Liver (tissue), 9 donors: ENCODE data around the gene ETV6. TPM values are rescaled to one million over a fixed set of nuclear protein-coding genes. Genes with fewer than 3 reads are reported as not detected.

ENCODE experiments used
- DNase-seq: peaks from one replicate; pipeline ENCODE4 v3.0.0-alpha.2; 2017; ENCODE audit warnings: low spot score
- H3K27ac ChIP-seq, 2 donors: one replicate each; pipeline ENCODE4 v1.7.0; 2013; ENCODE audit warnings: inconsistent platforms in 2 of 2, low read length in 2 of 2, control low read depth in 1 of 2, low read depth in 1 of 2, mild to moderate bottlenecking in 1 of 2
- H3K27me3 ChIP-seq, 4 donors: one replicate each; pipeline versions ENCODE4 v1.6.1 to v1.7.0; 2013; ENCODE audit warnings: low read length in 3 of 4, inconsistent platforms in 1 of 4, mild to moderate bottlenecking in 1 of 4, moderate library complexity in 1 of 4; ENCODE audit not compliant: control insufficient read depth in 4 of 4, insufficient read depth in 4 of 4
- H3K36me3 ChIP-seq, 4 donors: one replicate each; pipeline versions ENCODE4 v1.6.1 to v1.7.0; 2013; ENCODE audit warnings: low read length in 3 of 4, mild to moderate bottlenecking in 3 of 4, low read depth in 1 of 4, moderate library complexity in 1 of 4; ENCODE audit not compliant: control insufficient read depth in 4 of 4, insufficient read depth in 3 of 4
- H3K4me1 ChIP-seq, 4 donors: one replicate each; pipeline versions ENCODE4 v1.6.1 to v1.7.0; 2013; ENCODE audit warnings: low read length in 3 of 4, mild to moderate bottlenecking in 3 of 4, moderate library complexity in 1 of 4; ENCODE audit not compliant: control insufficient read depth in 4 of 4, insufficient read depth in 4 of 4
- H3K4me3 ChIP-seq, 3 donors: one replicate each; pipeline versions ENCODE4 v1.6.1 to v1.7.0; 2013; ENCODE audit warnings: low read length in 3 of 3, control low read depth in 1 of 3, low read depth in 1 of 3, mild to moderate bottlenecking in 1 of 3
- H3K9ac ChIP-seq, 2 donors: one replicate each; pipeline ENCODE4 v1.7.0; 2013; ENCODE audit warnings: low read length in 2 of 2, mild to moderate bottlenecking in 2 of 2, moderate library complexity in 2 of 2, control low read depth in 1 of 2, low read depth in 1 of 2
- H3K9me3 ChIP-seq, 4 donors: one replicate each; pipeline versions ENCODE4 v1.6.1 to v1.7.0; 2013; ENCODE audit warnings: low read length in 3 of 4; ENCODE audit not compliant: control insufficient read depth in 4 of 4
- FOXA1 ChIP-seq: IDR thresholded peaks from 2 replicates; pipeline ENCODE4 v1.6.1; 2016; ENCODE audit warnings: antibody characterized with exemption
- FOXA2 ChIP-seq: IDR thresholded peaks from 2 replicates; pipeline ENCODE4 v1.6.1; 2016; ENCODE audit warnings: antibody characterized with exemption
- GABPA ChIP-seq, 2 donors: IDR thresholded peaks in 1 of 2; conservative IDR thresholded peaks in 1 of 2; 2 replicates each; pipeline ENCODE4 v1.6.1; 2016; ENCODE audit warnings: antibody characterized with exemption in 2 of 2, mild to moderate bottlenecking in 1 of 2, moderate library complexity in 1 of 2
- JUND ChIP-seq, 2 donors: IDR thresholded peaks; 2 replicates each; pipeline ENCODE4 v1.6.1; 2016; ENCODE audit warnings: antibody characterized with exemption in 2 of 2
- NR2F2 ChIP-seq: IDR thresholded peaks from 2 replicates; pipeline ENCODE4 v1.6.1; 2016; ENCODE audit warnings: antibody characterized with exemption
- RAD21 ChIP-seq, 2 donors: IDR thresholded peaks; 2 replicates each; pipeline ENCODE4 v1.6.1; 2016; ENCODE audit warnings: antibody characterized with exemption in 2 of 2, mild to moderate bottlenecking in 2 of 2
- SP1 ChIP-seq: IDR thresholded peaks from 2 replicates; pipeline ENCODE4 v1.6.1; 2018; ENCODE audit warnings: antibody characterized with exemption, mild to moderate bottlenecking
- TAF1 ChIP-seq: conservative IDR thresholded peaks from 2 replicates; pipeline ENCODE4 v1.6.1; 2016; ENCODE audit warnings: antibody characterized with exemption, mild to moderate bottlenecking
- YY1 ChIP-seq: IDR thresholded peaks from 2 replicates; pipeline ENCODE4 v1.6.1; 2016; ENCODE audit warnings: antibody characterized with exemption, mild to moderate bottlenecking
- WGBS: extraction: QIAGEN DNeasy Blood & Tissue Kit; methylation state at CpG from one replicate; pipeline ENCODE4 v1.1.7; 2013; 5-methylcytosine and 5-hydroxymethylcytosine counted together
- polyA plus RNA-seq, 2 donors: library from polyadenylated mRNA; stranded (reverse) in 1 of 2; unstranded in 1 of 2; fragments of 200-250 nt in 1 of 2; fragments of >200 nt in 1 of 2; fragmentation: Nextera tagmentation in 1 of 2; extraction: Ambion mirVana in 1 of 2; gene quantifications; one replicate each; pipeline versions ENCODE4 v1.2.1 to v1.2.3, GENCODE V29; 2013 to 2015
- total RNA-seq, 2 donors: library from RNA; depleted of rRNA; stranded (reverse); fragments of >200 nt; gene quantifications; one replicate each; pipeline ENCODE4 v1.2.3, GENCODE V29; 2014
- TF ChIP-seq, protein P1 (sequence below): IDR thresholded peaks from 2 replicates; pipeline ENCODE4 v1.6.1; 2016; ENCODE audit warnings: antibody characterized with exemption
- TF ChIP-seq, protein P2 (sequence below): IDR thresholded peaks from 2 replicates; pipeline ENCODE4 v1.6.1; 2016; ENCODE audit warnings: antibody characterized with exemption, mild to moderate bottlenecking
- TF ChIP-seq, protein P3 (sequence below): IDR thresholded peaks from 2 replicates; pipeline ENCODE4 v1.6.1; 2016; ENCODE audit warnings: antibody characterized with exemption
- TF ChIP-seq, protein P4 (sequence below): IDR thresholded peaks from 2 replicates; pipeline ENCODE4 v1.6.1; 2016; ENCODE audit warnings: antibody characterized with exemption
- donor health status: healthy.
- donor health status: healthy.
- donor health status: healthy.
- donor health status: healthy.
- donor health status: healthy.

The ETV6 gene
- total and polyA plus RNA-seq, 4 donors = 2.0 to 6.2 (median 3.5) TPM

DNA sequence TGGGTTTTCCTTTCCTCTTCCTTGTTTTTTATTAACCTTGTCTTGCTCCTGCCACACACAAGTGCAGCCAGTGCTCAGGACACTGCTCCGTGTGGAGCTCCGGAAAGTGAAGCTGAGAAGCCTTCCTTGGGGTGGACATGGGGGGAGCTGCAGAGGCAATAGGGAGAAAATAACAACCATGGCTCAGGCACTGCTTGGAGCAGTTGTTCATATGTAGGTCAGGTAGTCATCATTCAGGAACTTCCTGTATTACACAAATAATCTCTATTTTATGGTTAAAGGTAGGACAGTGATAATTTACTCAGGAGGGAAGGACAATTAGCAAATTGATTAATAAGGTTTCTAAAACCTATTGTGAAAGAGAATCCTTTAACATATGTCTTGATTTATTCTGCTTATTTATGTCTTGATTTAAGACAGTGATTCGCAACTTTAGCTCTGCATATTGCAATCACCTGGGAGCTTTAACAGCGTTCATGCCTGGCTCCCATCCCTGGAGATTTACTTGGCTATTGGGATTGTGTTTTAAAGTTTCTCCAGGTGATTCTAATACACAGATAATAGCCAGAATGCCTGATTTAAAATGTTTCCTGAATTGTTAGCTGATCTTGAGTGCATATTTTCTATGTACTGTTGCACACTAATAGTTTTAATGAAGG is 92.1 kb downstream of the ETV6 start:
- H3K9ac ChIP-seq = no peak overlapping the region
- no peak for TF ChIP-seq RAD21 (IDR thresholded peaks at IDR 0.05)
- TF ChIP-seq, protein P1, sequence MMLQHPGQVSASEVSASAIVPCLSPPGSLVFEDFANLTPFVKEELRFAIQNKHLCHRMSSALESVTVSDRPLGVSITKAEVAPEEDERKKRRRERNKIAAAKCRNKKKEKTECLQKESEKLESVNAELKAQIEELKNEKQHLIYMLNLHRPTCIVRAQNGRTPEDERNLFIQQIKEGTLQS = no peak
- TF ChIP-seq, protein P2, sequence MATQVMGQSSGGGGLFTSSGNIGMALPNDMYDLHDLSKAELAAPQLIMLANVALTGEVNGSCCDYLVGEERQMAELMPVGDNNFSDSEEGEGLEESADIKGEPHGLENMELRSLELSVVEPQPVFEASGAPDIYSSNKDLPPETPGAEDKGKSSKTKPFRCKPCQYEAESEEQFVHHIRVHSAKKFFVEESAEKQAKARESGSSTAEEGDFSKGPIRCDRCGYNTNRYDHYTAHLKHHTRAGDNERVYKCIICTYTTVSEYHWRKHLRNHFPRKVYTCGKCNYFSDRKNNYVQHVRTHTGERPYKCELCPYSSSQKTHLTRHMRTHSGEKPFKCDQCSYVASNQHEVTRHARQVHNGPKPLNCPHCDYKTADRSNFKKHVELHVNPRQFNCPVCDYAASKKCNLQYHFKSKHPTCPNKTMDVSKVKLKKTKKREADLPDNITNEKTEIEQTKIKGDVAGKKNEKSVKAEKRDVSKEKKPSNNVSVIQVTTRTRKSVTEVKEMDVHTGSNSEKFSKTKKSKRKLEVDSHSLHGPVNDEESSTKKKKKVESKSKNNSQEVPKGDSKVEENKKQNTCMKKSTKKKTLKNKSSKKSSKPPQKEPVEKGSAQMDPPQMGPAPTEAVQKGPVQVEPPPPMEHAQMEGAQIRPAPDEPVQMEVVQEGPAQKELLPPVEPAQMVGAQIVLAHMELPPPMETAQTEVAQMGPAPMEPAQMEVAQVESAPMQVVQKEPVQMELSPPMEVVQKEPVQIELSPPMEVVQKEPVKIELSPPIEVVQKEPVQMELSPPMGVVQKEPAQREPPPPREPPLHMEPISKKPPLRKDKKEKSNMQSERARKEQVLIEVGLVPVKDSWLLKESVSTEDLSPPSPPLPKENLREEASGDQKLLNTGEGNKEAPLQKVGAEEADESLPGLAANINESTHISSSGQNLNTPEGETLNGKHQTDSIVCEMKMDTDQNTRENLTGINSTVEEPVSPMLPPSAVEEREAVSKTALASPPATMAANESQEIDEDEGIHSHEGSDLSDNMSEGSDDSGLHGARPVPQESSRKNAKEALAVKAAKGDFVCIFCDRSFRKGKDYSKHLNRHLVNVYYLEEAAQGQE = no peak
- no peaks in the 10 kb centered on the region for H3K27me3 ChIP-seq
- peaks cover 0 to 2% (median 0%) of the 10 kb centered on the region in 4 donors for H3K4me1 ChIP-seq
- H3K4me3 ChIP-seq = no peak overlapping the region
- no peak overlapping the region for H3K27ac ChIP-seq
- H3K9me3 ChIP-seq = no peaks in the 10 kb centered on the region
- H3K36me3 ChIP-seq = no peaks in the 10 kb centered on the region
- 94% methylated on average over 4 of the region's 4 CpGs for WGBS
- no peak for DNase-seq

DNA sequence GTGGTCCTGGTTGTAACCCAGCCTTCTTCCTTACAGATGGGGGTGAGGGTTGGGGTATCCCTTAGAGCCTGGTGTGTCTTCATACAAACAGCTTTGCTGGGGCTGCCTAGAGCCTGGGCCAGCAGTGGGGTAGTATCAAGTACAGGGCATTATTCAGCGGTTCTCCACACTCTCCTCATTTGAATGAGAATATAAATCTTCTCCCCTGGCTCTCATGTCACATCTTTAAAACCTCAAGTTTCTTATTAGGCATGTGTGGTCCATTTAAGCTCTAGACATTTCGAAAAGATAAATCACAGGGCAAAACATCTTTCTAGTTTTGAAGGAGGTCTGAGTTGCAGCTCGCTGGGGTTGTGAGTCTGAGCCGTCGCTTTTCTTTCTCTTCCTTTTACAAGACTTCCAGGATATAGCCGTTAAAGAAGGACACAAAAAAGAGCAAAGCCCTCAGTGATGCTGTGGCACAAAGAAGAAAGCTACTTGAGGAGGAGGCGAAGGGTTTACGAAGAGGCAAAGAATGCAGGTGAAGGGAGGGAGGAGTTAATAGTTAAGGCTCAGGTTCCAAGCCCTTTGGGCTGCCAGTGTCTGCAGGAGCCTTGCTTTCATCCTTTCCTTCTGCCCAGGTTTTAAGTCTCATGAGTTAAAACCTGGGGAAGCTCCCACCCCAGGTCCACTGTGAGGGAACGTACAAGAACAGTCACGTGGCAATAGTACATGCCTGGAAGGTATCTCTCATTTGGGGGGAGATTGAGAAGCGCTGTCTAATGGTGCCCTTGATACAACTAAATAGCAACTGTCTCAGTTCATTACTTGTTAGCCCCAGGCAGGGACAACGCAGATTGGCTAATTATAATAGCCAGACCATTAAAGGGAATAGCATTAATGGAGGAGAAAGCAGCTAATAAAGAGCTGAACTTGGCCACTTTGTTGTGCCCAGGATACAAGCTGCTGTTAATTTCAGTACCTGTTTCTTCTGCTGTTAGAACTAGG is 94.2 kb downstream of the ETV6 start:
- Histone ChIP-seq H3K36me3 (no peaks in the 10 kb centered on the region), H3K4me3 (no peak overlapping the region), H3K27me3 (no peaks in the 10 kb centered on the region), H3K4me1 (no peaks in the 10 kb centered on the region), H3K9ac (no peak overlapping the region), H3K9me3 (no peaks in the 10 kb centered on the region), H3K27ac (no peak overlapping the region)
- TF ChIP-seq GABPA (IDR thresholded peaks at IDR 0.05 in 1 of 2, conservative IDR thresholded peaks at IDR 0.05 in 1 of 2) (no peak), RAD21 (IDR thresholded peaks at IDR 0.05) (no peak), YY1 (no peak), NR2F2 (no peak), TAF1 (no peak), JUND (IDR thresholded peaks at IDR 0.05) (no peak), FOXA1 (no peak), SP1 (no peak), FOXA2 (no peak)
- TF ChIP-seq, protein P1 = no peak
- TF ChIP-seq, protein P3, sequence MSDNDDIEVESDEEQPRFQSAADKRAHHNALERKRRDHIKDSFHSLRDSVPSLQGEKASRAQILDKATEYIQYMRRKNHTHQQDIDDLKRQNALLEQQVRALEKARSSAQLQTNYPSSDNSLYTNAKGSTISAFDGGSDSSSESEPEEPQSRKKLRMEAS = no peak
- TF ChIP-seq, protein P4, sequence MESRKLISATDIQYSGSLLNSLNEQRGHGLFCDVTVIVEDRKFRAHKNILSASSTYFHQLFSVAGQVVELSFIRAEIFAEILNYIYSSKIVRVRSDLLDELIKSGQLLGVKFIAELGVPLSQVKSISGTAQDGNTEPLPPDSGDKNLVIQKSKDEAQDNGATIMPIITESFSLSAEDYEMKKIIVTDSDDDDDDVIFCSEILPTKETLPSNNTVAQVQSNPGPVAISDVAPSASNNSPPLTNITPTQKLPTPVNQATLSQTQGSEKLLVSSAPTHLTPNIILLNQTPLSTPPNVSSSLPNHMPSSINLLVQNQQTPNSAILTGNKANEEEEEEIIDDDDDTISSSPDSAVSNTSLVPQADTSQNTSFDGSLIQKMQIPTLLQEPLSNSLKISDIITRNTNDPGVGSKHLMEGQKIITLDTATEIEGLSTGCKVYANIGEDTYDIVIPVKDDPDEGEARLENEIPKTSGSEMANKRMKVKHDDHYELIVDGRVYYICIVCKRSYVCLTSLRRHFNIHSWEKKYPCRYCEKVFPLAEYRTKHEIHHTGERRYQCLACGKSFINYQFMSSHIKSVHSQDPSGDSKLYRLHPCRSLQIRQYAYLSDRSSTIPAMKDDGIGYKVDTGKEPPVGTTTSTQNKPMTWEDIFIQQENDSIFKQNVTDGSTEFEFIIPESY = no peak
- WGBS = 86% methylated on average over 12 of the region's 12 CpGs
- DNase-seq = no peak
